Astrocyte (in vitro differentiated cells and primary cell): ENCODE data around the gene ZNF768. TPM values are rescaled to one million over a fixed set of nuclear protein-coding genes. Genes with fewer than 3 reads are reported as not detected.

Experiments used
- microRNA-seq: library from miRNA; unstranded; fragments of <30 nt; microRNA quantifications from one replicate; pipeline ENCODE4 v1.2.0, GENCODE V29; 2020
- total RNA-seq: library from RNA; stranded (reverse); gene quantifications from 2 replicates; pipeline ENCODE4 v1.2.1, GENCODE V29; 2021

The ZNF768 gene
- total RNA-seq, 1 donor from 2014 or later: 23.1 TPM

Small RNA genes within 50 kb of the gene (microRNA-seq; reads per million reads assigned to microRNA genes)
- not detected for gene MIR4518

Other genes with a start within 250 kb of the ZNF768 start
- gene CD2BP2, start 171.3 kb downstream of the ZNF768 start, total RNA-seq: 58.8 TPM in 2 replicates
- 50.3 and 50.8 TPM in 2 replicates for gene TBC1D10B, start 156.1 kb downstream of the ZNF768 start, total RNA-seq
- not detected in 2 replicates for gene MYL11, start 151.8 kb downstream of the ZNF768 start, total RNA-seq
- gene SEPTIN1, start 144.0 kb downstream of the ZNF768 start, total RNA-seq: 0.48 and 0.96 TPM in 2 replicates
- gene ZNF48, start 131.1 kb downstream of the ZNF768 start, total RNA-seq: 16.0 and 19.5 TPM in 2 replicates
- gene ZNF771, start 119.0 kb downstream of the ZNF768 start, total RNA-seq: 13.9 and 15.5 TPM in 2 replicates
- 31.0 and 36.5 TPM in 2 replicates for gene DCTPP1, start 96.5 kb downstream of the ZNF768 start, total RNA-seq
- gene SEPHS2, start 80.7 kb downstream of the ZNF768 start, total RNA-seq: 37.0 and 38.2 TPM in 2 replicates
- gene ITGAL, start 53.8 kb downstream of the ZNF768 start, total RNA-seq: 0.23 TPM in 1 of 2 replicates, not detected in the other
- 5.2 and 6.6 TPM in 2 replicates for gene ZNF747, start 8.3 kb upstream of the ZNF768 start, total RNA-seq
- 6.9 and 8.5 TPM in 2 replicates for gene ZNF764, start 31.8 kb upstream of the ZNF768 start, total RNA-seq
- gene ZNF688, start 45.1 kb upstream of the ZNF768 start, total RNA-seq: 5.4 and 5.9 TPM in 2 replicates
- gene ZNF785, start 59.1 kb upstream of the ZNF768 start, total RNA-seq: 9.3 and 9.7 TPM in 2 replicates
- gene ZNF689, start 83.8 kb upstream of the ZNF768 start, total RNA-seq: 7.5 and 7.9 TPM in 2 replicates
- 27.3 and 32.1 TPM in 2 replicates for gene PRR14, start 124.4 kb upstream of the ZNF768 start, total RNA-seq
- 69.3 and 75.0 TPM in 2 replicates for gene FBRS, start 131.9 kb upstream of the ZNF768 start, total RNA-seq
- 48.2 and 50.4 TPM in 2 replicates for gene SRCAP, start 172.6 kb upstream of the ZNF768 start, total RNA-seq
- gene PHKG2, start 221.9 kb upstream of the ZNF768 start, total RNA-seq: 31.1 and 34.2 TPM in 2 replicates
- gene CFAP119, start 235.5 kb upstream of the ZNF768 start, total RNA-seq: 4.0 and 4.1 TPM in 2 replicates
- gene RNF40, start 235.8 kb upstream of the ZNF768 start, total RNA-seq: 85.4 and 94.6 TPM in 2 replicates